HL-60/S4 treated with retinoic acid at 250 ng/mL for 4 days and 3 days (cell line): ENCODE measurements around the gene FAM120B.
"Not testable (repeated sequence)": the region's sequence is repeated elsewhere in the genome, so short reads cannot be mapped to it uniquely, and the experiment has no call there.

Experiments used
- in situ Hi-C: fragments of 300-500 bp; cut with MboI; formaldehyde crosslinking; loops from 2 replicates; pipeline ENCODE4 v1.7.0; 2022; ENCODE audit warnings: low sequenced_read_pairs

FAM120B gene

DNA sequence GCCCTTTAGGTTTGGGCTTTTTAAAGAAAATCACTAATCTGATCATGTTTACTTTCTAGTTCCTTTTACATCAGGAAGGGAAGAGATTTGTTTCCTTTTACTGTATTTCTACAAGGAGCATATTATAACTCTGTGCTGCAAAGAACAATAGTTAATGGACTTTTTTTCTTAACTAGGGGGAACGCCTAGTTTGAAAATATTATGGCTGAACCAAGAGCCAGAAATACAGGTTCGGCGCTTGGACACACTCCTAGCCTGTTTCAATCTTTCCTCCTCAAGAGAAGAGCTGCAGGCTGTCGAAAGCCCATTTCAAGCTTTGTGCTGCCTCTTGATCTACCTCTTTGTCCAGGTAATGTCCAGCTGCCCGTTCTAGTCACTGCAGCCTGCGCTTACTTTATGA, 41.4 kb downstream of the FAM120B start:
- in situ Hi-C loops = no loop called here

DNA sequence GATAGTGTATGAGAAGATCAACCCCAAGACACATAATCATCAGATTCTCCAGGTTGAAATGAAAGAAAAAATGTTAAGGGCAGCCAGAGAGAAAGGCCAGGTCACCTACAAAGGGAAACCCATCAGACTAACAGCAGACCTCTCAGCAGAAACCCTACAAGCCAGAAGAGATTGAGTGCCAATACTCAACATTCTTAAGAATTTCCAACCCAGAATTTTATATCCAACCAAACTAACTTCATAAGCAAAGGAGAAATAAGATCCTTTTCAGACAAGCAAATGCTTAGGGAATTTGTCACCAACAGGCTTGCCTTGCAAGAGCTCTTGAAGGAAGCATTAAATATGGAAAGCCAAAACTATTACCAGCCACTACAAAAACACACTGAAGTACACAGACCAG, 44.9 kb downstream of the FAM120B start:
- in situ Hi-C loops = not testable (repeated sequence)

DNA sequence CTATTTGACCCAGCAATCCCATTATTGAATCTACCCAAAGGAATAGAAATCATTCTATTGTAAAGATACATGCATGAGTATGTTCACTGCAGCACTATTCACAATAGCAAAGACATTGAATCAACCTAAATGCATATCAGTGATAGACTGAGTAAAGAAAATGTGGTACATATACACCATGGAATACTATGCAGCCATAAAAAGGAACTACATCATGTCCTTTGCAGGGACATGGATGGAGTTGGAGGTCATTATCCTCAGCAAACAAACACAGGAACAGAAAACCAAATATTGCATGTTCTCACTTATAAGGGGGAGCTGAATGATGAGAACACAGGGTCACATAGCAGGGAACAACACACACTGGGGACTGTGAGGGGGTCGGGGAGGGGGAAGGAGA, 48.6 kb downstream of the FAM120B start:
- in situ Hi-C loops = not testable (repeated sequence)

DNA sequence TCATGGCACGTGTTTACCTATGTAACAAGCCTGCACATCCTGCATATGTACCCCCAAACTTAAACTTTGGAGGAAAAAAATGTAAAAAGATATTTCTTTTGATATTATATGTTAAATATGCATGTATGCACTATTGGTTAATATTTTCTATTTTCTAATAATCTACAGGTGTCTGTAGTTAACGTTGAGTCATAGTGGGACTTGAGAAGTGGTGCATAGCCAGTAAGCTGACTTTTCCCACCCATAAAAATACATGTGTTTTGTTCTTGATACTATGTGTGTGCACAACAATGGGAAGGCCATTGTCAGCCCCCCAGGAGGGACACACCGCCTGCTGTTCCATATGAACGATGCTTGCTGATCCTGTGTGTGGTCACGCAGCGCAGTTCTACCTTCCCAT, 49.1 kb downstream of the FAM120B start:
- in situ Hi-C loops = no loop called here

DNA sequence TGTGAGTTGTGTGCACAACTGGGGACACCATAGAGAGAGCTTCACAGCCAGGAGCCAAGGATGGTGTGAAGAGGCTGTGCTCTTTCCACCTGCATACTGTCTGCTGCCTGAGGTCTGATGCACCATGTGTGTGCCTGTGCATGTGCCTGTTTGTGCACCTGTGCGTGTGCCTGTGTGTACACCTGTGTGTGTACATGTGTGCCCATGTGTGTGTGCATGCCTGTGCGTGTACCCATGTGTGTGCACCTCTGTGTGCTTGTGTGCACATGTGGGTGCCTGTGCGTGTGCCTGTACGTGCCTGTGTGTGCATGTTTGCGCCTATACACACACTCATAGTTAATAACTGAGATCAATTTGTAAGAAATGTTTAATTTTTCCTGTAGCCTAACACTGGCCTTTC, 51.3 kb downstream of the FAM120B start:
- in situ Hi-C loops = no loop called here

DNA sequence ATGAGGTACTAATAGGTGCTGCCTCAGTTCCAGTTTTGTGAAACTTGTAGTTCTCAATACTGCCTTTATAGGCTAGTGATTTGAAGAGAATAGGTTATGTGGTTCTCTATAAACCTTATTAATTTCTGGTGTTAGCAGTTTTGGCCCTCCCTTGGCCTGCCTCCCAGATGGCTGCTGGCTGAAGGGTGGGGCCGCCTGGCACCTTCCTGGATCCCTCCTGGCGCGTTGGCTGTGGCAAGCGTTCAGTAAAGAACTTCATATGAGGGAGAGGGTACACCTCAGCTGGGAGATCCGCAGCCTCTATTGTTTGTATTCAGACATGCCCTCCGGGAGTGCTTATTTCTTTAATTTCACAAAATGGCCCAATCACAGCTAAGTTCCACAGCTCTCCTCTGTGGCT, 51.9 kb downstream of the FAM120B start:
- in situ Hi-C loops = no loop called here

DNA sequence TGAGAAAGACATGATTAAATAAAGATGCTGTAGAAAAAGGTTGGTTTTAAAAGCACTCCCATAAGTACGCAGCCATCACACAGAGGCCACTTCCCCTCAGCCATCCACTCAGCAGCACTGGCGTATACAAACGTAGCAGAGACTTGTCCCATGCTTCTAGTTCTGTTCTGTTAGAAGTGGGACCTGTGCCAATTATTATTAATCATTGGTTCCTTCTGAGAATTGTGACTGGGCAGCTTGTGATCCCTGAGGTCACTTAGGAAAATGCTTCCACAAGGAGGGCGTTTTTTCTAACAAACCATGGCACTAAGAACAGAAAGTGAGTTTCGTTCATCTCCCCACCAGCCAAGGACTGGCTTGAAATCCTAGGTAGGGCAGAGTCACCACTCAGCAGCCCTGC, 53.9 kb downstream of the FAM120B start:
- in situ Hi-C loops = no loop called here

DNA sequence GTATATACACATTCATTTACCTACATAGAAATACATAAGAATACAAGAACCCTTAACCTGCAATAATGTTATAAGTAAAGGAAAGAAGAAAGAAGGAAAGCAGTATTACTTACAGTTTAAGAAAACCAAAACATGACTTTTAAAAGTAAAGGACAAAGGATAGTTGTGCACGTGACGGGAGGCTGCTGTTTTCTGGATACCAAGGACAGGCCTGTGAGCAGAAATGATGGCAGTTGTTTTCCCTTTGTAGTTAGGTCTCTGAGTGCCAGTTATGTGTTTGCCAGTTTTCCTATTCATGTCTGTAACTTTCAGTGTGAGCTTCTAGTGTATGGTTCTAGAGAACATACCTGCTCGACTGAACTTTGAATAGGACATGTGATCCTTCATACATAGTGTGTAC, 54.8 kb downstream of the FAM120B start:
- in situ Hi-C loops = no loop called here

DNA sequence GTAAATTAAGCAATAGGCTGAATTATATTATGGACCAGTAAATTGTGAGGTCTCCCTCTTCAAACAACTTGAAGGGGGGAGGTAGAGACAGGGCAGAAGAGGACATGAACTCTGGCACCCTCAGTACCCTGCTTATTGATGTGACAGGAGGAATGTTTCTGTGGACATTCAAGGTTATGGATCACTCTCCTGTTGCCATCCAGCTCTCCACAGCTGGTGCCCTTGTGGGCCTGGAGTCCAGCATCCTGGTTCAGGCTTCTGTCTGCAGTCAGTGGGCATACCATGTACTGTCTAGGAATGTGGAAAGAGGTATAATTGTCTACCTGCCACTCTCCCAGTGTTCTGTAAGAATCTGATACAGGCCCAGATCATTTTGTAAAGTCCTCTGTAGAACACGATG, 55.6 kb downstream of the FAM120B start:
- in situ Hi-C loops = no loop called here

DNA sequence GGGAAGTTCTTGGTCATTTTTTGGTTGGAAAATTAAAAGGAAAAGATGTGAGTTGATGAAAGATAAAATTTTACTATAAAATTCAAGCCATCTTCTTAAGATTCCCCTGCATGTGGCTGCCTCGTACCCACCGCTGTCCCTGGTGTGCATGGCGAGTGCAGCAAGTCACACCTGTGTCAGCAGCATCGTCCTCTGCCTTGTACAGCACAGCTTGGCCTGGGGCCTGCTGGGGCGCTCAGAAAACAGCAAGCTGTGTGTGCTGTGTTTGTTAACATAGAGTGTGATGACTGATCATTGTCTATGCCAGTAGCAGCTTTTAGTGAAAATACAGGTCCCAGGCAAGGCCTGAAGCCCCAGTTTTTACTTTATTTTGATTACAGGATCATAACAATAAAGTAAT, 56.7 kb downstream of the FAM120B start:
- in situ Hi-C loops = no loop called here

DNA sequence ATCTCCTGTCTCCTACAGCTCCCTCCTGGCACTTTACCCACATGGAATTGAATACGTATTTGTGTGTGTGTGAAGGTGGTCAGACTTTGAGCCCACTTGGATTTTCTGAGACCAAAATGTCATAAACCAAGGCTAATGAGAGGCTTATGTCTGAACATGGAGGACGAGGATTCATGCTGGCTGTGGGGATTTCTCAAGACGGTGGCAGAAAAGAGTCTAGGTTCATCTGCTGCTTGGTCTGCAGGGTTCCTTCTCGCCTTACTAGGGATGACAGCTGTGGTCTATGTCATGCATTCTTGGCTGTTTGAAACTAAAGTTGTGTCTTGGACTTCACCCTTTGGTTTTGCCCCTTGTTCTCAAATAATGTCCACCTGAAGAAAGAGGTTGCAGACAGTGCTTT, 58.6 kb downstream of the FAM120B start:
- in situ Hi-C loops = no loop called here

DNA sequence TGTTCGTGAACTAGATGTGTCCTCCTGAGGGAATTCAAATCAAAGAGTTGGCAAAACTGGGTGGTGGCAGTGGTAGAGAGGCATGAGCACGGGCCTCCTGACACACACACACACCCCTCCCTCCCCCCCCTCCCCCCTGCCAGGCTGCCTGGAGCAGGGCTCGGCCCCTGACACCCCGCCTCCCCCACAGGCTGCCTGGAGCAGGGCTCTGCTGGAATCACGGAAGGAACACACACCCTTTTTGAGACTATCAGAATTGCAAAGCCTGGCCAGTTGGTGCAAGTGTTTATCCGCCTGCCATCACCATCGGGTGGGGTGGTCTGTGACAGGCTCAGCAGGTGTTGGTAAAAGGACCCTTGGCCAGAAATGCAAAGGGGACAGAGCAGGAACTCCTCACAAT, 59.0 kb downstream of the FAM120B start:
- in situ Hi-C loops = no loop called here

DNA sequence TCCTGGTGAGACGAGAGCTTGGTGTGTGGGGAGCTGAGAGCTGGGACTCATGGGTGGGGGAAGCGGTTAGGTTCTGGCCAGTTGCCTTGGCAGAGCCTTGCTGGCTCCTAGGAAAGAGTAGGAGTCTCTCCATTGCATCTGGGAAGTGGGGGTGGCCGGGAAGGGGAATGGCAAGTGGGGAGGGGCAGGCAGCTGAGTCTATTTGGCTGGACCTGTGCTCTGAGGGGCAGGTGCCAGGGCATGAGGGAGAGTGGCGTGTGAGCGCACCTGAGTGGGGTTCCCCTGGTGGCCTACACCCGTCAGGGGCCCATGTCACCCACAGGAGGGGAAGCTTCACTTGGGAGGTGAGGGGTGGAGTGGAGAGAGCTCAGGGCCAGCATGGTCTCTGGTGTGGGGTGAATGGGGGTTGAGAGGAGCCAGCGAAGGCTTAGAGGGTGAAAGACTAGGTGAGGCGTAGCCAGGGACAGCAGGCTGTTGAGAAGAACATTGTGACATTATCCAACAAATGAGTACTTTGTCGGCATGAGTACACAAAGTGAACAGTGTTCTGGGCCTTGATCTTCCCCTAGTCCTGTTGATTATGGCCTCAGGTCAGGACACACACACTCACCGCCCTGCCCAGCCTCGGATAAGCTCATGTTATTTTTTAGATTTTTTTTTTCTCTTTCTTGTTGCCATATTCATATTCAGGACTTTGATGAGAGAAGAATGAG, 59.8 kb downstream of the FAM120B start:
- in situ Hi-C loops = no loop called here

DNA sequence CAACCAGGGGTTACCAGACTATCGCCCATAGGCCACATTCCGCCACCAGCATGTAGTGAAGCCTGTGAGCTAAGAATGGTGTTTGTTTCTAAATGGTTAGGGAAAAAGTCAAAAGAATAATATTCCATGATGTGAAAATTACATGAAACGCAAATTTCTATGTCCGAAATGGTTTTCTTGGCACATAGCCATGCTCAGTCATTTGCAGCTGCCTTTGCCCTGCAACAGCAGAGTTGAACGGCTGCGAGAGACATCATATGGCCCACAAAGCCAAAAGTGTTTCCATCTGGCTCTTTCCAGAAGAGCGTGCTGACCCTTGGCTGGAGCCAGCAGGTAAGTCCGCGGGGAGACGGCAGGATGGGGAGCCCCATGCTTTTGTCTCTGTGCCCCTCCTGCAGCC, 60.7 kb downstream of the FAM120B start:
- in situ Hi-C loops = no loop called here

DNA sequence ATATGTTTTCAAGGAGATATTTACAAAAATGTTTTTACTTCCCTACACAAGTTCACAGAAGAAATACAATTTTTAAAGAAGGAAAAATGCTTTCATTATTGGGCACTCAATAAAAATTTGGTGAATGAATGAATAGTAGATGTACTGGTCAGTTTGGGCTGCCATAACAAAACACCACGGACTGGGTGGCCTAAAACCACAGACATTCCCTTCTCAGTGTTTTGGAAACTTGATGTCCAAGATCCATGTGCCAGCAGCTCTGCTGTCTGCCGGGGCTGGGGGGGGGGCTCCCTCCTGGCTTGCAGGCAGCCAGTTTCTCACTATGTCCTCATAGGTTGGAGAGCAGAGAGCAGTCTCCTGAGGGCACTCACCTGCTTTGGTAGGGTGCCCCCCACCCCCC, 62.0 kb downstream of the FAM120B start:
- in situ Hi-C loops = no loop called here

DNA sequence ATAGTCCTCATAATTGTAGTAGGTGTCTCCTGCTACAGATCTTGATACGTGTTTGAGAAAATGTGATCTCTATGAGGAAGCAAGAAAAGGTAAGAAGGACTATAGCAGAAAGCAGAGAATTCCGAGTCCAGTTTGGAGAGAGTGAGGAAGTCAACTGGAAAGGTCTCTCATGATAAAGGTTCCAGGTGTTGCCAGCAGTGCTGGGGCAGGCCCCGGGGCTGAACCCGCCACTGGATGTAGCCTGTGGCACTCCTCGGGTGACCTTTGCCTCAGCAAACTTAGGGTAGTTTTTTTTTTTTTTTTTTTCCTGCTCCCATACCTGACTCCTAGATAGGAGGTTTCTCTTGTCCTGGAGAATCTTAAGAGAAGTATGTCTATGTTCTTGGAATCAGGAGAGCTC, 62.8 kb downstream of the FAM120B start:
- in situ Hi-C loops = no loop called here

DNA sequence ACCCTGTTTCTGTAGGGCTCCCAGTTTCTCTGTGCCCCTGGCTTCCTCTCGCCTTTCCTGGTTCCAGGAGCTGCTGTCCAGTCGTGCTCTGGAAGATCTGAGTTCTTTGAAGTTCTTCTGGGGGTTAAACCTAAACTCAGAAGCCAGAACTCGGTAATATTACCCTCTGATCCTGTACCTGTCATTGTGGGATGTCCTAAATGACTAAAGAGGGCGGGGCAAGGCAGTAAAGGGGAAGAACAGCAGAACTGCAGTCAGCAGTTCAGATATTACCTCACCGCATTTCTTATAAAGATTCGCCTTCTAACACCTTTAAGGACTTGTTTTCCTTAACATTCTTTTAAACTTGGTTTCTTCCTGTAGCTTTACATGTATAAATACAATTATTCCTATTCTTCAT, 63.9 kb downstream of the FAM120B start:
- in situ Hi-C loops = no loop called here

DNA sequence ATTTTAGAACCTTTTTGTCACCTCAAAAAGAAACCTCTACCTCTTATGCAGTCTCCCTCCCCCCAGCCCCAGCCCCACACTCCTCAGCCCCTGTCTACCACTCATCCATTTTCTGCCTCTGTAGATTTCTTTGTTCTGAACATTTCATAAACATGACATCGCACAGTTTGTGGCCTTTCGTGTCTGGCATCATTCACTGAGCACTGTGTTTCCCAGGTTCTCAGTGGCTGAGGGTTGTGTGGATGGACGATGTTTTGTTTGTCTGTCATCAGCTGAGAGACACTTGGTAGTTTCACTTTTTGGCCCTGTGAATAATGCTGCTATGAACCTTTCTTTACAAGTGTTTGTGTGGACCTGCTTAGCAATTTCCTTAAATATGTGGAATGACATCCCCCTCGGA, 64.5 kb downstream of the FAM120B start:
- in situ Hi-C loops = no loop called here

DNA sequence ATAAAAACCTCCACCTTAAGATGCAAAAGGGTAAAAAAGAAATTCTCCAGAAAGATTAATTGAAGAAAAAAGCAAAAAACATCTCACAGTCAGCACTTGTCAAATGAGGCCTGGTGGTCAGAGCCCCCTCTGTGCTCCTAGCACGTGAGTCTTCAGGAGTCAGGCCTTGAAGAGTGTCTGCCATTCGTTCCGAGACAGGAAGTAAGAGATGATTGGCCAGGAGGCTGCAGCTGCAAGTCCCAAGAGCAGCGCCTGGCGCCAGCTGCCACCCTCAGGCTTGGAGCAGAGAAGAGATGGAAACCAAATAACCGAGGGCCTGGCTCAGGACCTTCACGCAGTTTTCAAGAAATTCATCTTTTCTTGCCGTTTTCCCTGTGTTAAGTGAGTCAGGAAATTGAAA, 65.0 kb downstream of the FAM120B start:
- in situ Hi-C loops = no loop called here

DNA sequence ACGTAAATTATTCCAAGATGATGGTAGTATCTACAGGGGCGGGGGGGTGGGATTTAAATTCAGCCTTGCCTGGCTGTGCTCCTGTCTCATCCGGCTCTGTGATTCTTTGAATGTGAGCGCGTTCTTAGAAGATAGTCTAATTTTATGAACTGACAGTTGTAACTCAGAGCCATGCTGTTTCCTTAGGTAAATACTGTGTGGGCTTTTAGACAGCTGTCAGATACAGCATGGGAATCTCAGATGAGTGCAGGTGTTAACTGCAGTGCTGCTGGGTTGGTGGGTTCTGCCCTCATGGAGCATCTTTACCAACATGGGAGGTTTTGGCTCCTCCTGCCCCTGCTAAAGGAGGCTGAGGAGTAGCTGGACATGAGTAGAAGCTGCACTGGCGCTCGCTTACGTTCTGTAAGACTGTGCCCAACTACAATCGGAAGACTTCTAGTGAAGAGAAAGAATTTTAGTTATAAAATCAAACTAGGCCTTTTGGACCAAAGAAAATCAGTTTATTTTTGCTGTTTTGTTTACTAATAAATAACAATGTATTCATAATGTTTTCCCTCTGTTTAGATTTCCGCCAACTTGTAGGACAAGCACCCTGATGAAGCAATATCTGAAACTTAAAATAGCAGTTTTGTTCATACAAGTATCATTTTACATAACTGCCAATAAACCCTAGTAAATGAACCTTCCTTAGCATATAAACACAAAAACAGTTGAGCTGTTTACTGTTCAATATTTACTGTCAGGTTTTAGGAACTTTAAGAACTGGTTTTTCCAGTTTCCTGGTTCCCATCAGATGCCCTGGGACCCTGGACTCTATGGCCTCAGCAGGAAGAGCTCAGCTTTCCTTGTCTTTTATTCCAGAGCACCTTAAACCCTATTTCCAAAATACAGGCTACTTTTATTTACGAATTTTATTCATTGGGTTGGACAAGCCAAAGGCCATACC, 66.1 kb downstream of the FAM120B start:
- in situ Hi-C loops = no loop called here

DNA sequence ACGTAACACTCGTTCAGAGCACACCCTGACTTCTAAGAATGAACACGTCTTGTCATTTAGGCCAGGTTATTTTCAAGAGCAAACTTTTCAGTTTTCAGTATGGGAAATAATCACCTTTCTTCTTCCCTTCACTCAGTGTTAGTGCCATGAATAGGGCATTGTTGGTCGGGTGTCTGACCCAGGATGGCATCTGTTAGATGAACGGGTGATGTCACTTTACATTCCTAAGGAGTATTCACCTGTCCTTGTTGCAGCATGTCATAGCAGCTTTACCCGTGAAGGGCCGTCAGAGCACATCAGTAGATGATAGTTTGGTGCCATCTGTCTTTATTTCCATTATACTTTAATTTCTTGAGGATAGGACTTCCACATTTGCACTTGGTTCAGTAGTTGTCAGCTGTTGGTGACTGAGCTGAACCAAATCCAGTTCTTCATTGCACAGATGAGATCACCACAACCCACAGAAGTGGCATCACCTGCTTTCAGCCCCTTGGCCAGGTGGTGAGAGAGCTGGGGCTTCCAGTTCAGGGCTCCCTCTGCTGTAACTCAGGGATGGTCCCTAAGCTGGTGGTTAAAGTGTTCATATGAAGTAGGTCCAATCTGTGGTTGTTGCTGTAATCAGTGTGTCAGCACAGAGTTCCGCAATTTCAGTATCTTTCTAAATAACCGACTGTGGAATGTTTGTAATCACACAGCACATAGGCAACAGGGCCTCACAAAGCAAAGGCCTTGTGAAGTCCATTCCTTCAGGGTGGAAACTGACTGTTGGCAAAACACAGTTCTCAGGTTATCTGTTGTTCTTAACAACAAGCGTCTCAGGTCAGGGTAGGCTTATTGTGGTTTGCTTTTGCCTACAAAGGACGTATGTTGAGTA, 68.2 kb downstream of the FAM120B start:
- in situ Hi-C loops = no loop called here
